Measurements from ENCODE around the gene NETO2.
"Not testable (repeated sequence)": the region's sequence is repeated elsewhere in the genome, so short reads cannot be mapped to it uniquely, and the experiment has no call there.

The NETO2 gene

DNA sequence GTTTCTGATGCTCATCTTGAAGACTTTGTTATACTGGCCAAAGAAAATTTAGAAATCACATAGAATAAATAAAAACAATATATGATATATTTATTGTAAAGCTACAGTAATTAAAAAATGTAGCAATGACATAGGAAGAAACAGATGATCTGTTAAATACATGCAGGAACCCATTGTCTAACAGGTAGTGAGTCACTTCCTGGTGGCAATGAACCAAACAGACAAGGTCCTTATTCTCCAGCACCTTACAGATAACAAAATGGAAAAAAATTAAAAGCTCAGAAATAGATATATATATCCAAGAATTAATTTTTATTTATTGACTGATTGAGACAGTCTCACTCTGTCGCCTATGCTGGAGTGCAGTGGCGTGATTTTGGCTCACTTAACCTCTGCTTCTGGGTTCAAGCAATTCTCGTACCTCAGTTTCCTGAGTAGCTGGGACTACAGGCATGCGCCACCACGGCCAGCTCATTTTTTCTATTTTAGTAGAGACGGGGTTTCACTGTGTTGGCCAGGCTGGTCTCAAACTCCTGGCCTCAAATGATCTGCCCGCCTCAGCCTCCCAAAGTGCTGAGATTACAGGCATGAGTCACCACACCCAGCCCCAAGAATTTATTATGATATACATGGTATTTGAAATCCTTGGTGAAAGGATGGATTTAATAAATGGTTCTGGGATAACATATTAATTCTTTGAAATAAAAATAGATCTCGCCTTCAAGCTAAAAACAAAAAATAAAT, 7.5 kb downstream of the NETO2 start:
- no peak for DNase-seq (ENCODE audit: low read depth)

DNA sequence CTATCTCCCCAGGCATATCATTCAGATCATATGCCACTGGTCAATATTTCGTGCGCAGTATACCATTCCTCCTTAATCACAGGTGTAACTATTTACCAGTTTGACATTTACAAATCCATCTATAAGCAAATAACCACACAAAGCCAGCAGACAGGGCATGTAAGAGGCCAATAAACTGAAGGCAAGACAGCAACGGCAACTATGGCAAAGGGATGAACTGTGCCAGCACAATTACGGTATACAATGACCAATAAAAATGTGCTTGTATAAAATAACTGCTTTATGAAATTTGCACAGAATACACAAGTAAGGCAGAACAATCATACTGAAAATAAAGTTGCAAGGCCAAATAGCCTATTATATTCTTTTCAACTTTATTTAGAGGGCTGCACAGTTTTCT, 9.2 kb downstream of the NETO2 start:
- no peak for DNase-seq (ENCODE audit: low read depth)

DNA sequence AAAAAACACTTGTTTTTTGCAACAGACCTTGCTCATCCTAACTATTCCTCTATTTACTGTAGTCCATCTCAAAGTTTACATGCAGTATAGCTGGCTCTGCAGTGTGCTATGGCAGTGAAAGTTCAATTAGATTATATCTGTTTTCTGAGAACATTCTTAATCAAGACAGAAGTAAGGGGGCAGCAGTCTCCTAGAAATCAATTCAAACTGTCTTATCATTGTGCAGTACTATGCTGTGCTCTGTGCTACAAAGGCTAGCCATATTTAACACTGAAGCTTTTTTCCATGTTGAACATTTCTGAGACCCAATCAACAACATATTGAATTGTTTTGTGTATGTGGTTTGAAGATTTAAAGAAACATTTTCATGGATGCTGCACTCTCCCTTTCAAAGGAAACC, 11.4 kb downstream of the NETO2 start:
- no peak for DNase-seq (ENCODE audit: low read depth)

DNA sequence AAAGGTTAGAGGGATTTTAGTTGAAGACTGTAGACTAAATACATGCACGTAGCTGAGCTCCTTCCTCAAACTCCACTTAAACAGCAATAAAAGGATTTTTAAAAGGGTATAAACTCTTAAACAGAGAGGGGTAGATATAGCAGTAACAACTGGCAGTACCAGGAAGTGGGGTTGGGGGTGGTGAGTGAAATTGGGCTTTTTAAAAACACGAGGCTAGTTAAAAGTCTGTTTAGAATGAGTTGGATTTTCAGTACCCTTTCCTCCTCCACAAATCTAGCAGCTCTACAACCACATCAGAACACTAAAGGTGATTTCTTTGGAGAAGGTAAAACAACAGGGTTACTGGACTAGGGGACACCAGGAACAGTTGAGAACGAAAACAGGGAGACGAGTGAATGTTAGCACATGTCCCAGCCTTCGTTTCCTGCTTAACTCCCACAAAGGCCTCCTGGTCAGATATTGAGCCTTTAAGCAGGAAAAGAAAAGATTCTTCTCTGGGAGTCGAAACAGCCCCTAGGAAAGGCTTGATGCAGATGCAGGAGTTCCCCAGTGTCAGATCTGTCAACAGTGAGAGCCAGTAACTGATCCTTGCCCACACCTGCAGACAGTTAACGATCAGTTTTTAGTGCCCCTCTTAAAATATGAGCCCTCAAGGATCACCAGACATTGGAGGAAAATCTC, 13.8 kb downstream of the NETO2 start:
- no peak for DNase-seq (ENCODE audit: low read depth)

DNA sequence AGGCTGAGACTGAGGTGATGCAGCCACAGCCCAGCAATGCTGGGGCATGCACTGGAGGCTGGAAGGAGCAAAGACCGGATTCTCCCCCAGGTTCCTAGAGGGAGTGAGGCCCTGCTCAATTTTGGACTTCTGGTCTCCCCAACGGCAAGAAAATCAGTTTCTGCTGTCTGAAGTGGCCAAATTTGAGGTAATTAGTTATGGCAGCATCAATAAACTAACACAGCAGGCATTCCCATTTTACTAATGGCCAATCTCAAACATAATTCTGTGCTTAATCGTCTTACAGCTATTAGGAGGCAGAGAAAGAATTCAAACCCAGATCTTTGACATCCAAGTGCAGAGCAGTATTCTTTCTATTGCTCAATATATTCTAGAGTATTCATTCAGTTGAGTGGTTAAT, 16.2 kb downstream of the NETO2 start:
- no peak for DNase-seq (ENCODE audit: low read depth)

DNA sequence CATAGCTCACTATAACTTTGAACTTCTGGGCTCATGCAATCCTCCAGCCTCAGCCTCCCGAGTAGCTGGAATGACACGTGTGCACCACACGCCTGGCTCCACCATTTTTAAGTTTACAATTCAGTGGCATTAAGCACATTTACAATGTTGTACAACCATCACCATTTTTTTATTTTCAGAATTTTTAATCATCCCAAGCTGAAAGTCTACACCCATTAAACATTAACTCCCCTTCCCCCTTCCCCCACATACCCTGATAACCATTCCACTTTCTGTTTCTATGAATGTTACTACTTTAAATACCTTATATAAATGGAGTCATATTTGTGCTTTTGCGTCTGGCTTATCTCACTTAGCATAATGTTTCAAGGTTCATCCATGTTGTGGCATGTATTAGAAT, 18.0 kb downstream of the NETO2 start:
- no peak for DNase-seq (ENCODE audit: low read depth)

DNA sequence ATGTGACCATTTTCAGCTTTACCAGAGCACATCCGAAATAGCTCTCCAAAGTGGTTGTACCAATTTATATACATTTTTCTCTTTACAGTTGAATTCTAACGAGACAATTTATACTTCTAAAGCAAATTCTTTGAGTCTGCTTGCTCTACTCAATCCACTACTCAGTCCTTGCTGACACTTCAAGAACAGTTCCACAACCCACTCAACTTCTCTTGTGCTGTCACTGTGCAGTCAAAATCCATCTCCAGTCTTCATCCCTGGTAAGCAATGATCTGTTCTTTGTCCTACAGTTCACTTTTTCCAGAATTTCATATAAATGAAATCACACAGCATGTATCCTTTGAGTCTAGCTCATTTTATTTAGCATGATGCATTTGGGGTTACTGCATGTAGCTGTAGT, 30.6 kb downstream of the NETO2 start:
- no peak for DNase-seq (ENCODE audit: low read depth)

DNA sequence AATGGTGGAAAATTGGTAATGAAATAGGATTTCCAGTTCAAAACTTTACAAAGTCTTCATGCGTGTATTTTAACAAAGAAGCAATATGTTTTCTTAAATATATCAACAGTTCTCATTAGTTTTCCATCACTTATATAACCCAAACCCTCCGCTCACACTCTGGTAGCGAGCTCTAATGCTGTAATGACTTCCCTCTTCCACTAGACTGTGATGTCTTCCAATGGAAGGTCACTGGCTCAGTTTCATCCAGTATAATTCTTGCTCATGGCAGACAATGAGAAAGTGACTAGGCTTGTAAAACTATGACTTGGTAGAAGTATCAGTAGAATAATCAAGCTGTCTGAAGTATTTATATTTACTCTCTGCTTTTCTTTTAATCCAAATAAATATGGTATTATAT, 32.8 kb downstream of the NETO2 start:
- no peak for DNase-seq (ENCODE audit: low read depth)

DNA sequence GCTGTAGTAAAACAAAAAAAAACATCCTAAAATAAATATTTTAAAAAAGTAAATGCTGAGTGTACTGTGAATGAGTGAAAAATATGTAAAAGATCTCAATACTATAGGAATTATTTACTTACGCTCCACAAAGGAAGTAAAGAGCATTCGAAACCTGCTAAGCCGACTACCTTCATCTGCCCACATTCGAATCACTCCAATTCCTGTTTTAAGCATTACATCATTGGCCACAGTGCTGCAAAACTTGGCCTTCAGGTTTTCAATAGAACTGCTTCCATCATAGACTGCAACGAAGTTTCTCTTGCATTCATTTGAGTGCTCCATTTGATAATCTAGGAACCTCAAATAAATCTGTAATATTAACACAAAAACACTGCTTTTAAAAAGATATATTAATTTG, 34.4 kb downstream of the NETO2 start:
- DNase-seq (ENCODE audit: low read depth): no peak

DNA sequence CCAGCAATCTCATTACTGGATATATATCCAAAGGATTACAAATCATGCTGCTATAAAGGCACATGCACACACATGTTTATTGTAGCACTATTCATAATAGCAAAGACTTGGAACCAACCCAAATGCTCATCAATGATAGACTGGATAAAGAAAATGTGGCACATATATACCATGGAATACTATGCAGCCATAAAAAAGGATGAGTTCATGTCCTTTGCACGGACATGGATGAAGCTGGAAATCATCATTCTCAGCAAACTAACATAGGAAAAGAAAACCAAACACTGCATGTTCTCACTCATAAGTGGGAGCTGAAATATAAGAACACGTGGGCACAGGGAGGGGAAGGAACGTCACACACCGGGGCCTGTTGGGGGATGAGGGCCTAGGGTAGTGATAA, 40.8 kb downstream of the NETO2 start:
- DNase-seq (ENCODE audit: low read depth): not testable (repeated sequence)

DNA sequence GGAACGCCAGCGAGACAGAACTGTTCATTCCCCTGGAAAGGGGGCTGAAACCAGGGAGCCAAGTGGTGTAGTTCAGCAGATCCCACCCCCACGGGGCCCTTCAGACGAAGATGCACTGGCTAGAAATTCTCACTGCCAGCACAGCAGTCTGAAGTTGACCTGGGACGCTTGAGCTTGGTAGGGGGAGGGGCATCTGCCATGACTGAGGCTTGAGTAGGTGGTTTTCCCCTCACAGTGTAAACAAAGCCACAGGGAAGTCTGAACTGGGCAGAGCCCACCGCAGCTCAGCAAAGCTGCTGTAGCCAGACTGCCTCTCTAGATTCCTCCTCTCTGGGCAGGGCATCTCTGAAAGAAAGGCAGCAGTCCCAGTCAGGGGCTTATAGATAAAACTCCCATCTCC, 46.6 kb downstream of the NETO2 start:
- DNase-seq (ENCODE audit: low read depth): not testable (repeated sequence)

DNA sequence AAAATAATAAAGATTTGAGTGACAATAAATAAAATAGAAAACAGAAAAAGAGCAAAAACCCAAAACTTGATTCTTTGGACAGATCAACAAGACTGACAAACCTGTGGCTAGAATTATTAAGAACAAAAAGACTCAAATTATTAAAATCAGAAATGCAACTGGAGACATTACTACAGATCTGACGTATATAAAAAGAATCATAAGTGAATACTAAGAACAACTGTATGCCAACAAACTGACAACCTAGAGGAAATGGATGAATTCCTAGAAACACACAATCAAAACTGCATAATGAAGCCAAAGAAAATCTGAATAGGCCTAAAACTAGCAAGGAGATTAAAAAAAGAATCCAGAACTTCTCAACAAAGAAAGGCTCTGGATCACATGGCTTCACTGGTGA, 47.4 kb downstream of the NETO2 start:
- DNase-seq (ENCODE audit: low read depth): no peak

DNA sequence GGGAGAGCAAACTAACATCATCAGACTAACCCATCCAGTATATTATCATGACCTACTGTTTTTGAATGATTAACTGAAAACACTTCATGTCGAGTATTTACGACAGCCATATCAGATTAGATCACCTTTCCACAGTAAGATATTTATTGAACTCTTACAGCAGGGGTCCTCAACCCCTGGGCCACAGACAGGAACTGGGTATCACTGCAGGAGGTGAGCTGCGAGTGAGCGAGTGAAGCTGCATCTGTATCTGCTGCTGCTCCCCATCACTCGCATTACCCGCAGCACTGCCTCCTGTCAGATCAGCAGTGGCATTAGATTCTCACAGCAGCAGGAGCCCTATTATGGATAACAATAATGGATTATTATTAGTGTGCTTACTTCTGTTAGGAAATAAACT, 59.5 kb downstream of the NETO2 start:
- DNase-seq (ENCODE audit: low read depth): no peak

DNA sequence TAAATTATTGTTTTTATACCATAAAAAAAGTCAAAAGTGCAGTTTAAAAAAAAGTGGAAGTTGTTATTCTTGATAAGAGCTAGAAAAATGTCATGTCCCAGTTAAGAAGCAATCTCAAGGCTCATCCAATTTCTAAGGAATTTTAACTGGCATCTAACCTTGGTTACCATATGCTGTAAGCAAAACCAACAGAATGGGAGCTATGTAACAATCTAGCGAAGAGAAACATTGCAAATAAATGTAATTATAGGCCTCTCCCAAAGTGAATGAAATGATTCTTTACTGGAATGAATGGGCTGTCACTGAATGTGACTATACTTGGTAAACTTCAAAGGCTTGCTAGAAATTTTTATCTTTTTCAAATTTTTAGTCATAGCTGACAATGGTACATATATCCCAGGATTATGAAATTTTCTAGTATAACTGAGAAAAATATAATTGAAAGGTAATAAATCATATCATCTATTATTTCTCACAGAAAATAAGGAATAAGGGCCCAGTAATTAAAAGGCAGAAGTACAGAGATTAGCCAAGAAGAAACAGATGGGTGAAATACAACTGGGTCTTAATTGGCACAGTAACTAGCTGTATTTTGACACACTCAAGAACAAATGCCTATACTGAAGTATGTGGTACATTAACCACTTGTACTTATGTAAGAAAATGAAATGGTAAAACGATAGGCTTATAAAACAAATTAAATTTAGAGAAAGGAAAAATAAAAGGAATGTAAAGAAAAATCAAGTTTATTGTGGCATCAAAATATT, 61.5 kb downstream of the NETO2 start:
- DNase-seq (ENCODE audit: low read depth): no peak

DNA sequence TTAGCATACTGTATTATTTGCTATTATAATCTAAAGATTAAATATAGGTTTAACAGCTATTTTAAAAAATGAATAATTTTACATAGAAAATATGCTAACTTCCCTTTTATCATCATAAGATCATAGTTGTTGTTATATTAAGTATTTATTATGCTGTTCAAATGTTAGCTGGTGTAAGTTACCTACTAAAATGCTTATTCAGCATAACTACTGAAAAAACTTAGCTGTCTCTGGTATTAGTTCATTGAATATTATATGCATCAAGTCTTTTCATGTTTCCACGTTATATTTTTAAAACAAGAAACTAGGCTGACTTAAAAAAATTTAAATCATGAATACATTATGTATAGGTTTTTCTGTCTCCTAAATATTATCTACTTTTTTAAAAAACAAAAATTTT, 62.6 kb downstream of the NETO2 start:
- DNase-seq (ENCODE audit: low read depth): no peak

DNA sequence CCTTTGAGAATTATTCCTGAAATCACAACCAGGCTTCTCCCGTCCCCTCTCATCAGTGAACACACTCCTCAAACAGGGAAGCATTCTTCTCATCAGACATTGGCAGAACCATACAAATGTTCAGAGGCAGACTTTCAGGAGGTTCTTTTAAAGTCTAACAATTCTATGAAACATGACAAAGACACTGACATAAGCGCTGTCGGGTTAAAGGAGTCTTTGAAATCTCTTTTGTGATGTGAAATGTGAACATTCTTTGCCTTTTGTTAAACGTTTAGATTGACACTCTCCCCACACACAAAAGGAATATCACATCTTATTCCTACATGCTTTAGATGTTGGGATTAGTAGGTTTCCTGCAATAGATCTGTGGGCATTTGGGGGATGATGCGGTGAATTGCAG, 63.9 kb downstream of the NETO2 start:
- DNase-seq (ENCODE audit: low read depth): no peak

DNA sequence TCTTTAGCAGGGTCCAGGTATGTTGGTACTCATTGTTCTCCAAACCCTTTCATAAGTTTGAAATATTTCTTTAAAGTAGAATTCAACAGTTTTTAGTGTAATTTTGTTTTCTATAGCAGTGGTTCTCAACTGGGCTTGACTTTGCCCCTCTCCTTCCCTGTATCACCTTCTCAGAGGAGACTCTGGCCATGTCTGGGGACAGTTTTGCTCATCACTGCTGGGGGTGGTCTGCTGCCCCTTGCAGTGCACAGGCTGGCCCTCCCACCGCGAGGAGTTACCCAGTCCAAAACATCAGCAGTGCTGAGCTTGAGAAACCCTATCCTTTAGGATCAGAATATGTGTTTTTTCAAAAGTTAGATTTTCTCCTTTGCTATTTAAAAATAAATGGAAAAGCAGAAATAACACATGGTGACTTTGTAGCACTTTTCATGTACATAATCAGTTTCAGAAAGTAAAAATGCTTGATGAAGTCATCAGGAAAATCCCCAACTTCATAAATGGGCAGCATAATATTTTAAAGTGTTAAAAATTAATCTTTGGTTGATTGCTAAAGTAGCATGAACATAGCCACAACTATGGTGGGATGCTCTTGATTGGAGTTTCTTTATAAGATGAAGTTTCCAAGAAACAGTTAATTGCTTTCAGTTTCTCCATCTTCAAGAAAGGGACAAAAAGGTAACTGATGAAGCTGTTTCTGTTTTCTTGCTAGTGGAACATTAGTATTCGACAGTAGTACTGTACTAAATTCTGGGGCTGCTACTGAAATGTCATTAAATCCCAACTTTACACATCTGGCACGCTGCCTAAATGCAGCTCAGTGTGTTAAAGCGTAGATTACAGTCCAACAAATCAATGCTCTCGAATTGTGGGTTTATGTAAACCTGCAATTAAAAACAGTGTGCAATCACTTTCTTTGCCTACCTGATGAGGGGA, 70.3 kb downstream of the NETO2 start:
- DNase-seq (ENCODE audit: low read depth): no peak

DNA sequence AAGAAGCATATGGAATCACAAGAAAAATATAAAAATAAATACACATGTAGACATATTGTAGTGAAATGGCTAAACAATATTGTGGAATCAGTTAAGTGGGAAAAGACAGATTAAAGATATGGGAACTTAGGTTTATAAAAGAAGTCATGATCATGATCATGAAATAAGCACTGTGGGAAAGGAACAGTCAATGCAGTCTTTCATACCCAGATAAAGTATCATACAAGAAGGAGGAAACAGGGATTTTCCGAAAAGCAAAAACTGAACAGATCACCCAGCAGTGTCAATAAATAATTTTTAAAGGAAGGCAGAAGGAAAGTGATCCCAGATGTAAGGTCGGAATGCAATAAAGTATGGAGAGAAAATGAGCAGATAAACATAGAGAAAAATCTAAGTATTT, 71.6 kb downstream of the NETO2 start:
- DNase-seq (ENCODE audit: low read depth): no peak

DNA sequence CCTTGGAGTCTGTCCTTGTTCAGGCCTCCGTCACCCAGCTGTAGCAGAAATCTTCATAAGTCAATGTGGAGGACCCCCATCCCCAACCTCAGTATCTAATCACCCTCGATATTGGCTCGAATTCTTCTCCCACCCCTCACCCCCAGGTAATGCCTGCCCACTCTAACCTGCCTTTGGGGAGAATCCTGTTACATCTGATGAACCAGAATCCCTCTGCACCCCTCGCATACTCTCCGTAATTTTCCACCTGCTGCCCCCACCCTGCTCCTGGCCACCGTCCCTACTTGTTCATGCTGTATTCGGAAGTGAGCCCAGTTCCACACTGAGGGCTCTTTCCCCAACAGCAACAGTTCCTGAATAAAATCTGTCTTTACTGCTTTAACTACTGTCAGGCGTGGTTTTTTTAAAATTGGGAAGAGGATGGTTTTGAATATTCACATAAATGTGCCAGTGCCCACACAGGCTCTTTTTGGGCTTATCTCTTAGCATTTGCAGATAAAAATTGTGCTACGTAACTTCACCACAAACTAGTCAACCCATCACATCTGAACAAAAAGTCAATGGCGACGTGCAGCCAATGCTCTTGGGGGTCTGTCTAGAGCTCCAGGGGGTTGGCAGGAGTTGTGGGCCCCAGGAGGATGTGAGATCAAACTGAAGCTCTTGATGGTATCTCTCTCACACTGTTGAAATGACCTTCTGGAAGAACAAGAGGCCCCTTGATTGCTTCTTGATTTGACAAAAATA, 73.7 kb downstream of the NETO2 start:
- DNase-seq (ENCODE audit: low read depth): no peak

DNA sequence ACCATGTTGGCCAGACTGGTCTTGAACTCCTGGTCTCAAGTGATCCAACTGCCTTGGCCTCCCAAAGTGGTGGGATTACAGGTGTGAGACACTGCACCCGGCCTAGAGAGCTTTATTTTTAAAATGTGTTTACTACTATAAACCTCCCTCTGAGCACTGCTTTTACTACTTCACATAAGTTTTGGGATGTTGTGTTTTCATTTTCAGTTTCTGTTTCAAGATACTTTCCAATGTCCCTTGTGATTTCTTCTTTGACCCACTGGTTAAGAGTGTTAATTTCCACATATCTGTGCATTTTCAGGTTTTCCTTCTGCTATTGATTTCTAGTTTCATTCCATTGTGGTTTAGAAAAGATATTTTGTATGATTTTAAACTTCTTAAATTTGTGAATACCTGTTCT, 74.4 kb downstream of the NETO2 start:
- no peak for DNase-seq (ENCODE audit: low read depth)

DNA sequence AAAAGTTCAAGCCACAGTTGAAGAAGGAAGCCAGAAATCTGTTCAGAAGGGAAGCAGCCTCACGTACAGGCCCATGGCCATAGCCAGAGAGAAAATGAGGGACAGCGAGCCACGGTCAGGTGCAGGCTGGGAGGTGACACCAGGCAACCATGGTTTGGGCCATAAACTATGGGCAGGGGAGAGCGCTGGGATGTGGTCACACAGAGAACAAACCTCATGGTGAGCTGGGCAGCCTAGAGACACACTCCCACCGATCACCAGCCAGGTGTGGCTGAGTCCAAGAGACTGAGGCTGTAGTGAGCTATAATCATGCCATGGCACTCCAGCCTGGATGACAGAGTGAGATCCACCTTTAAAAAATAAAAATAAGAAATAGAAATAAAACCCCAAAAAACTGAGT, 76.5 kb downstream of the NETO2 start:
- DNase-seq (ENCODE audit: low read depth): no peak

All from stimulated activated CD8-positive, alpha-beta memory T cell treated with anti-CD3 and anti-CD28 coated beads, Interleukin-12 subunit alpha, Interleukin-12 subunit beta, amount 100 ng/mL, for 4 hours (primary cell).